Muscle of arm (tissue), 12 donors: Measurements from ENCODE around the gene CENPP. TPM values are rescaled to one million over a fixed set of nuclear protein-coding genes. Genes with fewer than 3 reads are reported as not detected.

Experiments used
- DNase-seq: peaks from one replicate; pipeline ENCODE4 v3.0.0-alpha.2; 2013
- polyA plus RNA-seq, 12 donors: library from polyadenylated mRNA; unstranded; fragments of 120-200 nt; gene quantifications; one replicate each; pipeline ENCODE4 v1.2.1, GENCODE V29; 2013; ENCODE audit not compliant: insufficient read length in 12 of 12

The CENPP gene
- polyA plus RNA-seq, 12 donors, result 2.2 to 8.2 (median 5.2) TPM; not detected in 1

DNA sequence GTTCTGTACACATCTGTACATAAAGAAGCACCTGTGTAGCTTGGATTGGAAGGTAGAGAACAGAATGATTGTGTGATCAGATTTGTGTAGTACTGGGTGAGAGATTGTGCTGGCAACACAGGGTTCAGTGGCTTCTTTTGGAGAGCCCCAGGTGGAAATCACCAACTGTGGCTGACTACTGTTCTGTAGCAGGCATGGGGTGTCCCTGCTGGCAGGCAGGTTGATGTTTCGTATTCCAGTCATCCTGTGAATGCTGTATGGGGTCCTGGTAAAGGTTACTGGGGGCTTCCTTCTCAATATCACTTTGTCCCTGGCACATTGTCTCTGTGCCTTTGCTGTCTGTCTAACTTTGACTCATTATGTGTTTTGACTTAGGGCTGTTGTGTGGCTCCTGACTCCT is 151.2 kb downstream of the CENPP start:
- DNase-seq, result no peak

DNA sequence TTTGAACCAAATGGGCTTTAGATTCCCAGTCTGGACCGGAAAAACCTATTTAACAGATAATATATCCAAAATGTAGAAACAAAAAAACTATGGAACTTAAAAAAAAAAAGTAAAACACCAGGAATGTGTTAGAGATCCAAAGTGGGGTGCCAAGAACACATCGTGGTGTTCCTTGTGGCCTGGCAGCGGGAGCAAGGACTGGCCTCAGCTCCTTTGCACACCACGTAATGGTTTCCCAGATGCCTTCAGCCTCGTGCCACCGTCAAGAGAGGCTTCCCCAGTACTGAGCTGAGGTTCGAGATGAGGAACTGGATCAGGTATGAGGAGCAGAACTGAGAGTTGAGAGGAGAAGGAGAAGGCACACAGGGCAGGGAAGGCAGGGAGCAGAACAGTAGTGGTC is 153.0 kb downstream of the CENPP start:
- DNase-seq, result no peak

DNA sequence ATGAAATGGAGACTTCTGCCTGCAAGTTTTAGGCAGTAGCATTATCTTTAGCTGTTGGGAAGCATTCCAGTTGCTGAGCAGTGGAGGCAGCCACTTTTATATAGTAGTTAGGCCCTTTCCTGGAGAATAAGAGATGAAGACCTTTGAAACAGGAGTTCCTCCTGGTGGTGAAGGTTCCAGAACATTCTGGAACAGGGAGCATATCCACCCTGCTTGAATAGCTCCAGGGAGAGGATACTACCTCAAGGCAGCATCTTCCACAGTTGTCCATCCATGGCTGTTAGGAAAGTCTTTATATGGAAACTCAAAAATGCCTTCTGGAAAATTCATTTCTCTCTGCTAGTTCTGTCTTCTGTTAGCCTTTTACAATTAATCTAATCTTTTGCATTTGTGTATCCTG is 153.6 kb downstream of the CENPP start:
- peak; percentile 29 for DNase-seq

DNA sequence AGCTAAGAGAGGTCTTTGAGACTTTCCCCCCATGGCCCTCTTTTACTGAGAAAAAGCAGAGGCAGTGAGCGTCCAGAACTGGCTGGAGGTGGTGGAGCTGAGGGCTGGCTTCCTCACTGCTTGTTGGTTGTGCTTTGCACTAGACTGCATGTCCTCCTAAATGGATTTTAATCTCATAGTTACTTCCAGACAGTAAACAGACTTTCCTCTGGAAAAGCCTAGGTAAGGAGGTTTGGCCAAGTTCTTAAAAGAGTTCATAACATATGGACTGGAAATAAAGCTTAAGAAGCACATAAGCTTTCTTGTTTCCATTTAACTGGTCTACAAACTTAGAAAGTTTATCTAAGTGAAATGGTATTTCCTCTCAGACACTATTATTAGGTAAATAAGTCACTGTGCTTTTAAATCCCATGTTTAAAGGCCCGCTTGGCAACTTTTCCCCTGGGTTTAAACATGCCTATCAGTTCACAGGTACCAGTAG is 154.6 kb downstream of the CENPP start:
- peak; percentile 63 for DNase-seq

DNA sequence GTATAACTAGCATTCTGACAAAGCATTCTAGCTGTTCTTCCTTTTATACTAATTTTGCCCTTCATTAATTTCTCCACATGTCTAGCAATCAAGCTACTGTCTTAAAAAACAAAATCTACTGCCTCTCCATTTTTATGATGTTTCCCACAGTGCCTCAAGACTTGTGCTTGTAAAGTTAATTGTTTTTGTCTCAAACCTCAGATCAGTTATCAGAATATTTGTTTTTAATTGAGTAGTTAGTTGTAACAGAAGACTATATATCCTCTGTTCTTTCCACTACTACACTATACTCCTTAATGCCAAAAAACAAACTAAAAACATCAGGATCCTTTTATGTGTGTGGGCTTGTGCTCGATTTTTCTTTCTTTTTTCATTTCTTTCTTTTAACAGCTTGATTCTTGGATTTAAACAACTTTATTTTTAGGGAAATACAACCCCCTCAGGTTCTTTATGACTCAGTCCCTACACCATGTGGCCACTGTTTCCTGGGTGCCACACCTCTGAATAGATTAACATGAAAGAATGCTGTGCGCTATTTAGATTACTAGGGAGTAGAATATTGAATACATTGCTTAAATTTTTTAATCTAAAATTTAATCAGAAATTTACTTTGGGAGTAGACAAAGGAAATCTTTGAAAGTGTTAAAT is 155.4 kb downstream of the CENPP start:
- peak; percentile 47 for DNase-seq

DNA sequence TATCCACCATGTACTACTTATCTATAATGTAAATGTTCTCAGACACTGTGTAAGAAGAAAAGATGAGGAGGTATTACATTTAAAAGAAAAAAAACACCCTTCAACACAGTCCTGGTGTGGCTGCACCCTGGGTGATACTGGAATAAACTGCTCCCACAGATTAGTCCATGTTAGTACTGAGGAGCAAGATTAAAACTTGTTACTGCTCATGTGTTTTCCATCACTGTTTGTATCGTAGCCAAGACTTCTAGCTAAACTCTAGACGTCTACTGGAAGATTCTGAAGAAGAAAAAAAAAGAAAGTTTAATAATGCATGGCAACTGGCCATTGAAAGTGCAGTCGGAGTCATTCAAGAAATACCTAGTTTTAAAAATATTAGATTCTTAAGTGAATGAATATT is 156.6 kb downstream of the CENPP start, which contains the start of gene ASPN:
Gene ASPN, minus strand, starts transcription at position 178 of the 400 bp plus-strand sequence.
- DNase-seq, result peak; percentile 93

DNA sequence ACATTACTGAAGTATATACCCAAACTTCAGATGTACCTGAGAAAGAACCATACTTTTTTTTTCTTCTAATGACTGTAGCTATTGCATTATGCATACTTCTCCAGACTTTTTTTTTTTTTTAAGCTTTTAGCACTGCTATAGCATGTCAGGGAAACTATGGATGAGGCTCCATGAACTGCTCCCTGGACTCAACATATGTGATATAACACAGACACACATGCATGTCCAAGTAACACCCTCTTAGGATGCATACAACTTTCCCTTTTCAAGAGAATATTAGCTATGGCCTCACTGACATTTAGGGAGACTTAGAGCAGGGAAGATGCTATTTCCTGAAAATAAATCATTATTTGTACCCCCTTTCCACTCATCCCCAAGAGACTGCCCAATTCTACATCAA is 157.1 kb downstream of the CENPP start:
- no peak for DNase-seq

DNA sequence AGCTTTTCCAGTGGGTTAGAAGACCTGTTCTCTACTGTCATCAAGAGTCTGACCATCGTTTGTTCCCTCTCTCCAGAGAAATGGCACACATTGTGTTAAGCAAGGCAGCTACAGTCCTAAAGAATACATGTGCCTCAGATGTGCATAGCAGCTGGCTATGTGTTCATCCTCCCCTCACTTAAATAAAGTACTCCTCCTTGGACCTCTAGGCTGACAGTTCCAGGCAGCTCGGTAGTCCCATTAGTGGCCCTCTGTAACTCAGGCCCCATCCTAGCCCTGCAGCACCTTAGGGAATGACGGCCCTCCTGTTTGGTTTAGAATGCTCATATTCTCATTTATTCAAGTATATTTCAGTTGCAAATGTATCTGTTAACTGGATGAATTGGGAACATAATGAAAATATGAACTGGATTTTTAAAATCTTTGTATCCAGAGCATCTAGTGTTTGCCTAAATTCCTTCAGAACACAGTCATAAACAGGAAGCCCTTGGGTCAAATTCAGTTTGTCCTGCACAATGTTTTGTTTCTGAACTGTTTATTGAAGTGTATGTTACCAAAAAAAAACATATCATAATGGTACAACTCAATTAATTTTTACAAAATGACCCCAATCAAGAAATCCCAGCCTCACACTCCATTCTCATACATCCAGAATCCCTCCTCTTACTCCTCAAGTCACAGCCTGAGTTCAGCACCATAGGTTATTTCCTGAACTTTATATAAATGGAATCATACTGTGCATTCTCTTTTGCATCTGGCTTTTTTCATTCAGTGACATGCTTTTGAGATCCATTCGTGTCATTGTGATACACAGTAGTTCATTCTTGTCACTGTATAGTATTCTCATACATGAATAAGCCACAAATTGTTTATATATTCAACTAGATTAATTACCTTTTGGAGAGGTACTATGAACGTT is 158.1 kb downstream of the CENPP start:
- DNase-seq, result no peak

DNA sequence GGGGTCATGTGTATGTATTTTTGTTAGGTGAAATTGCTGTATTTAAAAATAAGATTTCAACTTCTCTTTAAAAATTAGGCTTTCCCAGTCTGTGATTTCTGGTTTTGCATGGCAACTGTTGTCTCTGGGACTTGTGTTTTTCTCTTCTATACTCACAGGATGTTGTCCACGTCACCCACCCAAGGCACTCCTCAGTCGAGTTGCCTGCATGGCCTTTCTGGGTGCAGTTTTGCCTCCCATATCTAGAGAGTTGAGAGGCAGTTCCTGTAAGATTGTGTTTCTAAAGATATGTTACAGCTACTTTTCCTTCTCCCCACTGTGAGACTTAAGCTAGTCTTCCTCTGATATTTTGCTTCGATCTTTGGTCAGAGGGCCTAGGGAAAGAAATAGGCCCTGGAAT is 158.8 kb downstream of the CENPP start:
- DNase-seq, result no peak

DNA sequence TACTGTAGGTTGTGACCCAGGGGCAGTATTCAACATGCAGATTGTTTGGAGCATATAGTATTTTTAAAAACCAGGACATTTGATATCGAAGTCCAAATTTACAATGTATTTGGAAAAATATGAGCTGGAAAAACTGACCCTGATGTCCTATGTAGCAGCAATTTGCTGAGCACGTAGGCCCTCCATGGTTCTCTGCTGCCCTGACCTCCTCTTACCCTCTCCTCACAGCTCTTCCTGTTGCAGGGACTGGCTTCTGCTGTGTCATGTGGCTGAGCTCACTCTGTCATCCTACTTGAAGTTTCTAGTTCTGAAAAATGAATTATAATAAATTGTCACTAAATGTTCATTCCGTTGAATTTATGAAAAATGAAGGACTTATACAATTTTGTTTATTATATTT is 160.6 kb downstream of the CENPP start:
- DNase-seq, result no peak

DNA sequence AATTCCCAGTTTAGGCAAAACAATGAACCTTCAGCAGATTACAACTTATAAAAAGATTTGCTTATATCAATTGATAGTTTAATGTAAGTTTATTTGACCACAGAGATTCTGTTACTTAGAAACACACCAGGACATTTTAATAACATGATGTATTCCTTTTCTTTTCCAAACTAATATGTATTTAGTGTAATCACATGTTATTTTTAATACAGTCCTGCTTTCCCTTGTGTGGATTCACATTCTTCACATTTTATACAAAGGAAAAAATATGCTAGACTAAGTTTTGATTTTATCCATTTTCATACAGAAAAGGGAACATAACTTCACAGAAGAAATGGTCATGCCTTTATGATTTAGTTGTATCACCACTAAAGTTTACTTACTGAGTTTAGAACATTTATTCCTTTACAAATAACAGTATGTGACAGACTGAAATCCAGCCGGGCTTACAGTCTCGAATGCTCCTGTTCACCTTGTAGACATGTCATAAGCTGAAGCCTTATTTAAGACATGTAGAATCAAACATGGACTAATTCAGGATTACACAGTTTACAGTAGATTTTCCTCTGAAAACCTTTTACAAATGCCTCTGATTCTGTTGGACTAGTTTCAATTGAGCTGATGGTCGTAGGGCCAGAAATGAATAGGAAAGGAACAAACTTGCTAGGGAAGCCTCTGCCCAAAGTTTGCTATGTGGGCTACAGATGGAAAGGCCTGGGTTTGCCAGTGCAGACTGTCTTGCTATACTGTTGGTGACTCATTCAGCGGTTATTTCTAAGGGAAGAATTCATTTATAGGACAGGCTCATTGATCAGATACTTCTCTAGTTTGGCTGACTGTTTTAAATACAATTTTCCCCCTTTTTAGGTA is 163.2 kb downstream of the CENPP start:
- DNase-seq, result no peak

DNA sequence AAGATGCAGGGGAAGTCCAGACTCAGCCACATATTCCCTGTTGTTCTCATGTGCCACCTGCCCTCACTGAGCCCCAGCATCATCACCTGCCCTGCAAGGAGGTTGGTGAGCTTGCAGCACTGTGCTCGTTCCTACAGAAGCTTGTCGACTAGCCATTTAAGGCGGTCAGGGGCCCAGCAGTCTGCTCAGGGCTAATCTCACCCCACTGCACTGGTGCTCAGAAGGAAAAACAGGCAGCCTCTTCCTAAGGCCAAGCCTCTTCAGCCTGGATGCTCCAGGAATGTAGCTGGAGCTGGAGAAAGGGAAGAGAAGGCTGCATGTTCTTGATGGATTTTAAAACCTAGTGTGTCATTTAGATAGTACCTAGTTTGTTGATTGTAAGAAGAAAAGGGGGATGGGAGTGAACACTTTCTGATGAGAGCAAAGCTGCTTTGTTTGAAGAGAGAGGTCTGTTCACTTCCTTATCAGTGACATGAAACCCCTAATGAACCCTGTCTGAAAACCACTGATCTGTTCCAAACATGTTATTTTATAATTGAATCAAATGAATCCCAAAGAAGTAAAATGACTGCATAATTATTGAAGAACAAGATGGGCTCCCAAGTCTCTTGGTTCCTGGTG is 167.1 kb downstream of the CENPP start:
- DNase-seq, result no peak

DNA sequence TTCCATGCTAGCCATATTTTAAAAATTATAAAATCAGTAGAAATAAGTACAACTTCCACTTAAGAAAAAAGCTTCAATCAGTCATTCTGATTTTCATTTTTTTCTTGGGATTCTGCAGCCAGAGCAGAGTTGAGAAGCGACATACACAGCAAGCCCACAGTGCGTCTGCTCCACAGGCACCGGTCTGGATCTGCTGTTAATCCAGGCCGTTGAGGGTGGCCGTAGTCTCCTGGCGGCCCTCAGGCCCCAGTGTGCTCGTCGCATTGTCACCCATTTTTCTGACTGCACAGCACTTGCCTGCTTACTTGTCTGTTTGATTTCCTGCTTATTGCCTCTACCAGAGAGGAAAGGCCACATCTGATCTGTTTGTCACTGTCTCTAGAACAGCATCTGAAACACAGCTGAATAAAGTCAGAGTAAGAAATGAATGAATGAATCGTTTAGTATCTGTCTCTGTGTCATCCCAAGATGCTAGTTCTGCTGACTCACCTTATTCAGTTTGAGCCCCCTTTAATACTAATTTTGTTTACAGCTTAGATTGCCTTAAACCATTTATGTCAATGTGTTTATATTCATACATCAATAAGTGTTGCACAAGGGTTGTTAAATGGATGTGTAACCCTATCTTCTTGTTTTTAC is 168.1 kb downstream of the CENPP start:
- no peak for DNase-seq

DNA sequence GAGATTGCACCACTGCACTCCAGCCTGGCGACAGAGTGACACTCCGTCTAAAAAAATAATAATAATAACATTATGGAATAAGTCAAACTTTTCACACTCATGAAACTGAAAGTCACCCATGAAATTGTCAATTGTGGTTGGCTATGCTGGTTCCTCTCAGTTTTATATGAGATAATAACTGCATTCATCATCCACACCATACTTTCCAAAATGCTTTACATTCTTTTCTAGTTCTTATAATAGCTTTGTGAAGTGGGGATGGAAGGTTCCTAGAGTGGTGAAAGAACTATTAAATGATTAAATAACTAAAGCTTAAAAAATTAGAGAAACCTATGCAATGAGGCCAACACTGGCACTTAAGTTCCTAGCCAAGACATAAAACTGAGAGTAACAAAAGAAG is 169.1 kb downstream of the CENPP start:
- no peak for DNase-seq

DNA sequence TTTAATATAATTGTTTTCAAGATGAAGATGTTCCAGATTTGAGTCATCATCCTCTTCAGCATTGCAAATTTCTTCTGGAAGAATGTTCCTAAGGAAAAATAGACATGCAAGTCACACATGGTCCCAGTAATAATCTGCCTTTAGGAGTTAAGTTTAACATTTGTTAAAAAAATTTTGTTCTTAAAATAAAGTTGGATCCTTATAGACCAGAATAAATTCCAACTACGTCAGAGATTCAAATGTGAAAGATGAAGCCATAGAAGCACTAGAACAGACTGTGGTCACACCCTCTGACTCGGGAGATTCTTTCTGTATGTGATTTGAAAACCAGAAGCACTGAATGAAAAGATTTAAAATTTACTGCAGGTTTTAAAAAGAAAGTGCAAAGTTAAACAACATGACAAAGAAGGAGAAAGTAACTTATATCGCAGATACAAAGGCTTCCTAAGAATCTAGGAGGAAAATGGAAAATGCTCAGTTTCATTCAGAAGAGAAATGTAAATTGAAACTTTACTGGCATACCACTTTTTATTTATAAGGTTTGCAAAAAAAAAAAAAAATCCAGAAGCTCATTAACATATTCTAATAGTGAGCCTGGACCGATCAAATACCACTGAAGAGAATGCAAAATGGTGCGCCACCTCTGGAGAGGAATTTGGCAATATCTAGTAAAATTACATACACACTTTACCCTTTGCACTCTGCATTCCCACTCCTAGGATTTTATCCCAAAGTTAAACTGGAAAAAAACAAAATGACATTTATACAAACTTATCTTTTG is 170.8 kb downstream of the CENPP start:
- DNase-seq, result no peak

DNA sequence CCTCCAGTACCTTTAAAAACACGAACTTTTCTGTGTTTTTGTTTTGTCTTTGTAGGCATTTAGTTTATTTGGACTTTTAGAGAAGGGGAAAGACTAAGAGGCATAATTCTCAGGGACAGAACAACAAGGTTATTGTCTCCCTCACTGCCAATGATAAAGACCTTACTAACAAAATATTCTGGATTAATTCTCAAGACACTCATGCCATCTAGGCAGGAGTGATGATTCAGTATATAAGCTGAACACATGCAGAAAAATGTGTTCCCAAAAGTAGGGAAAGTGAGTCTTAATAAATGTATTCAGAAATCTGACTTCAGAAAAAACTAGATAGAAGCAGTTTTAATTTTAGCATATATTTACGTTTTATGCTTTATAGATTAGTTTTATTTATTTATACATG is 173.9 kb downstream of the CENPP start:
- DNase-seq, result no peak

DNA sequence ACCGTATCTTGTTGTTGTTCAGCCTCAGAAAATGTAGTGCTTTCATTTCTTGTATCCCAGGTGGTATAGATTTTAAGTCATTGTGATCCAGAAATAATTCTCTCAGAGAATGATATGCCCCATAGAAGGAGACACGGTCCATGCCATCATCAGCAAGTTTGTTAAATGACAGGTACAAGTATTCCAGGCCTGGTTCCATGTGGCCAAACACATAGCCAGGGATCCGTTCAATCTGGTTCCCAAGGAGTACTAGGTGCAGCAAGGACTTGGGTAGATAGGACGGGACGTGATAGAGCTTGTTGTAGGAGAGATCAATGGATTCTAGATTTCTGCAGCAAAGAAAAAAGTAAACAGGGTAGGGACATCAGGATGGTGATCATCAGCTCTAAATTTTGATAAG is 175.0 kb downstream of the CENPP start:
- DNase-seq, result no peak

DNA sequence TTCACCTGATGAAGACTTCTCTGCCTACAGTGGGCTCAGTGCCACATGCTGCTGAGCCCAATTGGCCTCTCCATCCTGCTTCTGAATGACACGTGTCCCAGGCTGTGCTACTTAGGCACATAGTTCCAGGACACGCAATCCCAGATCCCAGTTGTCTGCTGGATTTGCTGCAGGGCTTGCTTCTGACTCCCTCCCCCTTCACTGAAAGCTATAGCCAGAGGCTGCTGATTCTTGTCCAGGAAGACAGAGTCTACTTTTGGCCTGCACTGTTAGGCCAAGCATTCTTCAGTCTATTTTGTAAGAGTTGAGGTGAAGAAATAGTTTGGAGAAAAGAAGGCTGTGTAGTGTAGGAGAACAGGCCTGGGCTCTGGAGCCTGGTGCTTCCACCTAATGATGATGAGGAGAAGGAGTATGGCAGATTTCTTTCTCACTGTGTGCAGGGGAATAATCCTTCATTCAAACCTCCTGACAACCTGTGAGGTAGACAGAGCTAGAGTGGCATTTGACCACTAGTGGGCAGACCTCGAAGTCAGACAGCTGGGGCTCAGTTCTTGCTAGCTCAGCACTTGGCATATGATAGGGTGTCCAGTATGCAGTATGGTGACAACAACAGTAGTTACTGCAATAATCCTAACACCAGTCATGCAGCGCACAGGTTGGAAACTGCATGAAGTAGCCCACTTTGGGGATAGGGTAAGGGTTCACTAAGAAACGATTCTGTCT is 176.1 kb downstream of the CENPP start:
- DNase-seq, result peak; percentile 73

DNA sequence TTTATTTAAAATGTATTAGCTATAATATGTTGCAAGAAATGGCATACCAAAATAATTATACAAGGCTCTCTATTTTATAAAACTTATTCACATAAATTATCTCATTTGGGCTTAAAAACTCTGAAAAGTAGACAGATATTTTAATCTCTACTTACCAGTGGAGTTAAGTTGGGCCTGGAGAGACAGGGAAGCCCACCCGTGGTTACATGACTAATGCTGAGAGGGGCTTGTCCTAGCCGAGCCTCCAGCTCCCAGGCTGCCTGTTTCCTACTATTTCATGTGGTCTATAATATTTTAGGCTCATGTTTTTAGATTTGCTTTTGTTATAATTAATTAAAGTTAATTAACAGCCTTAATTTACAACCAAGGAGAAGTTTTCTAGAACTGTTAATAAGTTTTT is 177.4 kb downstream of the CENPP start:
- no peak for DNase-seq

DNA sequence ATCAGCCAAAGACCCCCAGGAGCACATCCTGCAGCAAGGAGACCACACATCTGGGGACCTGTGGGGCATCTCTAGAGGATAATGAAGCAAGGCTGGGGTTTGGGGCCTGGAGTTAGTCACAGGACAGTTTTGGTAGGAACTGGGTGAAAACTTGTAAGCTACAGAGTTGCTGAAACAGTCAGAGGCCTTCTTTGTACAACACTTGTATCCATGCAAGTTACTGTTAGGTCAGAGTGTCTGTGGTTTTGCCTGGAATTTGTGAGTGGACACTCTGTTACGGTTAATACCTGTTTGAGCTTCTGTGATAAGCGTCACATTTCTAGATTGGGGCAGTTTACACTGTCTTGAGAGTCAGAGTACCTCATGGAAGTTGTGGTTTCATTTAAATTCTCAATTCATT is 179.1 kb downstream of the CENPP start:
- DNase-seq, result no peak
